ENCODE measurements around the gene BRIP1. TPM values are rescaled to one million over a fixed set of nuclear protein-coding genes. Genes with fewer than 3 reads are reported as not detected.
"Not testable (repeated sequence)": the region's sequence is repeated elsewhere in the genome, so short reads cannot be mapped to it uniquely, and the experiment has no call there.

The BRIP1 gene
- total RNA-seq, 1 experiment from 2014 or later = 20.2 TPM

DNA sequence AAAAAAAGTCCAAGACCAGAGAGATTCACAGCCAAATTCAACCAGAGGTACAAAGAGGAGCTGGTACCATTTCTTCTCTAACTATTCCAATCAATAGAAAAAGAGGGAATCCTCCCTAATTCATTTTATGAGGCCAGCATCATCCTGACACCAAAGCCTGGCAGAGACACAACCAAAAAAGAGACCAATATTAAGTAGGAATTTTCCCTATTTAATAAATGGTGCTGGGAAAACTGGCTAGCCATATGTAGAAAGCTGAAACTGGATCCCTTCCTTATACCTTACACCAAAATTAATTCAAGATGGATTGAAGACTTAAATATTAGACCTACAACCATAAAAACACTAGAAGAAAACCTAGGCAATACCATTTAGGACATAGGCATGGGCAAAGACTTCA lies 186.8 kb downstream of the BRIP1 start:
- H3K79me1 ChIP-seq (ENCODE audit: insufficient read depth, low read depth, low read length, poor library complexity, severe bottlenecking); H2BK20ac ChIP-seq (ENCODE audit: low read depth, low read length, poor library complexity, severe bottlenecking); H4K91ac ChIP-seq (ENCODE audit: insufficient read length, low read depth, low read length); H3K23ac ChIP-seq (ENCODE audit: insufficient read length, low read depth, low read length); H2AFZ ChIP-seq (ENCODE audit: low read length); H3K4me1 Mint-ChIP-seq; H3K4me1 ChIP-seq (ENCODE audit: insufficient read depth, low read length); H3K27me3 Mint-ChIP-seq (ENCODE audit: low read depth); H3T11ph ChIP-seq (ENCODE audit: low read length); H3K27me3 ChIP-seq (ENCODE audit: insufficient read depth, low read length); H2BK120ac ChIP-seq (ENCODE audit: low read depth, low read length, poor library complexity, severe bottlenecking); H2AK5ac ChIP-seq (ENCODE audit: insufficient read length, low read length); H4K20me1 ChIP-seq (ENCODE audit: control insufficient read depth, insufficient read depth, insufficient read length); H3K18ac ChIP-seq (ENCODE audit: insufficient read length, low read depth, low read length); H2BK5ac ChIP-seq (ENCODE audit: insufficient read length, low read length); H3K27ac Mint-ChIP-seq; H3K4me3 Mint-ChIP-seq; H4K5ac ChIP-seq (ENCODE audit: insufficient read length, low read depth, low read length); H3K4ac ChIP-seq (ENCODE audit: low read depth, low read length); H3K14ac ChIP-seq (ENCODE audit: insufficient read depth, low read length); H3K4me2 ChIP-seq (ENCODE audit: insufficient read depth, insufficient read length, low read length); H2BK12ac ChIP-seq (ENCODE audit: insufficient read length, low read depth, low read length); H3K36me3 Mint-ChIP-seq (ENCODE audit: insufficient read depth in 1 of 3, low read depth in 3 of 3); H3K9ac ChIP-seq (ENCODE audit: extremely low read depth, insufficient read length, low read length); H3K79me2 ChIP-seq (ENCODE audit: insufficient read depth, low read length); H3K9me3 ChIP-seq (ENCODE audit: control insufficient read depth, low read depth, low read length); DNase-seq; H3K56ac ChIP-seq (ENCODE audit: insufficient read length, low read depth, low read length); H3K27ac ChIP-seq (ENCODE audit: insufficient read length, low read depth, low read length); H4K8ac ChIP-seq (replicated peaks; ENCODE audit: insufficient read length, low read depth, low read length); H3K23me2 ChIP-seq (ENCODE audit: insufficient read length, low read depth, low read length, poor library complexity, severe bottlenecking); H3K9me3 Mint-ChIP-seq; H2BK15ac ChIP-seq (ENCODE audit: low read depth, low read length): not testable (repeated sequence)

DNA sequence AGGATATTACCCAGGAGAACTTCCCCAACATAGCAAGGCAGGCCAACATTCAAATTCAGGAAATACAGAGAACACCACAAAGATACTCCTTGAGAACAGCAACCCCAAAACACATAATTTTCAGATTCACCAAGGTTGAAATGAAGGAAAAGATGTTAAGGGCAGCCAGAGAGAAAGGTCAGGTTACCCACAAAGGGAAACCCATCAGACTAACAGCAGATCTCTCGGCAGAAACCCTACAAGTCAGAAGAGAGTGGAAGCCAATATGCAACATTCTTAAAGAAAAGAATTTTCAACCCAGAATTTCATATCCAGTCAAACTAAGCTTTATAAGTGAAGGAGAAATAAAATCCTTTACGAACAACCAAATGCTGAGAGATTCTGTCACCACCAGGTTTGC lies 188.7 kb downstream of the BRIP1 start:
- H3T11ph ChIP-seq (ENCODE audit: low read length); H4K8ac ChIP-seq (replicated peaks; ENCODE audit: insufficient read length, low read depth, low read length); H2AFZ ChIP-seq (ENCODE audit: low read length); H3K79me1 ChIP-seq (ENCODE audit: insufficient read depth, low read depth, low read length, poor library complexity, severe bottlenecking); H4K5ac ChIP-seq (ENCODE audit: insufficient read length, low read depth, low read length); H3K4me1 ChIP-seq (ENCODE audit: insufficient read depth, low read length); H3K14ac ChIP-seq (ENCODE audit: insufficient read depth, low read length); H3K4me1 Mint-ChIP-seq; H2BK120ac ChIP-seq (ENCODE audit: low read depth, low read length, poor library complexity, severe bottlenecking); H3K27me3 ChIP-seq (ENCODE audit: insufficient read depth, low read length); H2AK5ac ChIP-seq (ENCODE audit: insufficient read length, low read length); H3K4ac ChIP-seq (ENCODE audit: low read depth, low read length); H3K36me3 Mint-ChIP-seq (ENCODE audit: insufficient read depth in 1 of 3, low read depth in 3 of 3); H3K27me3 Mint-ChIP-seq (ENCODE audit: low read depth); H2BK12ac ChIP-seq (ENCODE audit: insufficient read length, low read depth, low read length); H3K9me3 ChIP-seq (ENCODE audit: control insufficient read depth, low read depth, low read length); H4K91ac ChIP-seq (ENCODE audit: insufficient read length, low read depth, low read length); DNase-seq; H3K56ac ChIP-seq (ENCODE audit: insufficient read length, low read depth, low read length); H2BK15ac ChIP-seq (ENCODE audit: low read depth, low read length); H2BK20ac ChIP-seq (ENCODE audit: low read depth, low read length, poor library complexity, severe bottlenecking); H3K4me3 Mint-ChIP-seq; H3K23me2 ChIP-seq (ENCODE audit: insufficient read length, low read depth, low read length, poor library complexity, severe bottlenecking); H3K4me2 ChIP-seq (ENCODE audit: insufficient read depth, insufficient read length, low read length); H3K9me3 Mint-ChIP-seq; H4K20me1 ChIP-seq (ENCODE audit: control insufficient read depth, insufficient read depth, insufficient read length); H3K79me2 ChIP-seq (ENCODE audit: insufficient read depth, low read length); H3K18ac ChIP-seq (ENCODE audit: insufficient read length, low read depth, low read length); H2BK5ac ChIP-seq (ENCODE audit: insufficient read length, low read length); H3K9ac ChIP-seq (ENCODE audit: extremely low read depth, insufficient read length, low read length); H3K23ac ChIP-seq (ENCODE audit: insufficient read length, low read depth, low read length); H3K27ac ChIP-seq (ENCODE audit: insufficient read length, low read depth, low read length); H3K27ac Mint-ChIP-seq: not testable (repeated sequence)
- no CpG with 5 or more reads among the region's 2 CpGs for WGBS (ENCODE audit: extremely low coverage, insufficient read length, low lambda C conversion rate)
